GM18499 (cell line): ENCODE results near the gene RNF180.
"Not testable (repeated sequence)": the region's sequence is repeated elsewhere in the genome, so short reads cannot be mapped to it uniquely, and the experiment has no call there.

Experiments used
- ATAC-seq: cut with Tn5 transposase; IDR thresholded peaks from one replicate; pipeline ENCODE4 v1.9.1; 2021; ENCODE audit warnings: moderate number of reproducible peaks; ENCODE audit not compliant: insufficient read depth, unreplicated experiment

RNF180 gene

DNA sequence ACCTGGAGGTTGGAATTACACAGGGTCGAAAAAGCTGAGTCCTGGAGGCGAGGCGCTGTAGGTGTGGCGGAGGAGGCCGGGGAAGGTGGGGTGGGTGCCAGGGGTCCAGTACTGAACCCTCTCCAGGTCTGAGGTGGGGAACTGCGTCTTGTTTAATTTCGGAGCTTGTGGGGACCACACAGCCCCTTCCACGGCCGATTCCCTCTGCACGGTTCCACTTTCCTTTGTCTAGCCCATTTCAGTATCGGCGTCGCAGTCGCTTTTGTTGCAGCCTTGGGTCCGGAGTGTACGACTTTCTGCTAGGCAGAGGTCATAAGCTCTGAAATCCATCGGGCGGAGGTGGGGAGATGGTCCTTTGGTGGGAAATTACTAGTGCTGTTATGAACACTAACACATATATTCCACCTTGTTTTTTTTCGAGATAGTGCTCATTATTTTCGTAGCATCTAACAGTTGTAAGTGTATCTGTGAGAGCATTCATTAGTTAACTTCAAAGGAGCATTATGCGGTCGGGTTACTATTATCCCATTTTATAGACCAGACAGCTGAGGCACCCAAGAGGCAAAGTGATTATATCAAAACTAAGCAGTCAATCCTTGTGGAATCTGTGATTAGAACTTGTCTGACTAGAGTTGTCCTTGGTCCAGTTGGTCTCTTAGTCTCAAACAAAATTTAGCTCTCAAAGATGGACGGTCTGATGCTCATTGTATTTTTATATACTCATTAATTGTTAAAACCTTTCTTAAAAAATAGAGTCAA lies 737 bp downstream of the RNF180 start:
- ATAC-seq = no peak

DNA sequence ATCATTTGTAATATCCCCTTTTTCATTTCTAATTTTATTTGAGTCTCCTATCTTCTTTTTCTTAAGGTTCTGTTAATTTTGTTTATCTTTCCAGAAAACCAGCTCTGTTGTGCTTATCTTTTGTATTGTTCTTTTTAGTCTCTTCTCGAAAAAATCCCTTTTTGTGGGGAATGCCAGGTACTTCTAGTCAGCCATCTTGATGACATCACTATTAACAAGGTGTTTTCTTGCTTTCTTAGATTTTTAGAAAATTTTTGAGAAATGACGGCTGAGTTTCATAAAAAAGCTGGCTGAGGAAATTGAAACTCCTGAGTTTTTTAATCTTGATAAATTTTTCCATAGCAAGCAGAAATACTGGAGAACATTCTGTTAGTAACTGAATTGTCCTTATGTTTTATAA lies 10.7 kb downstream of the RNF180 start:
- ATAC-seq = no peak

DNA sequence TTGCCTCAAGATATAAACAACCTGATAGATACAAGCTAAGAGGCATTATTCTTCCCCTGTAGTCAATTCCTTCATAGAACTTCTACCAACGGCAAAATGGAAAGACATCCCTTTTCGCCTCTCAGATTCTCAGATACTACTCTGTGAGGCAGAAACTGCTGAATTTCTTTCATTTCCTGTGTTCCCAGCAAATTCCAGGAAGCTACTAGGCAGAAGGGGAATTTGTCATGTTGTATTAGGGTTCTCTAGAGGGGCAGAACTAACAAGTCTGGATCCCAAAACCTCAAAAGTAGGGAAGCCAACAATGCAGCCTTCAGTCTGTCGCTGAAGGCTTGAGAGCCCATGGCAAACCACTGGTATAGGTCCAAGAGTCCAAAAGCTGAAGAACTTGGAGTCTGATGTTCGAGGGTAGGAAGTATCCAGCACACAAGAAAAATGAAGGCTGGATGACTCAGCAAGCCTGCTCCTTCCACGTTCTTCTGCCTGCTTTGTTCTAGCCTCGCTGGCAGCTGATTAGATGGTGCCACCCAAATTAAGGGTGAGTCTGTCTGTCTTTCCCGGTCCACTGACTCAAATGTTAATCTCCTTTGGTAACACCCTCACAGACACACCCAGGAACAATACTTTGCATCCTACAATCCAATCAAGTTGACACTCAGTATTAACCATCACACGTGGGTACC lies 15.2 kb downstream of the RNF180 start:
- no peak for ATAC-seq

- no peak for ATAC-seq
Observed at GRCh38 chr5:64181440-64181839, 15.8 kb downstream of the RNF180 start.

- no peak for ATAC-seq
Observed at GRCh38 chr5:64183956-64184355, 18.3 kb downstream of the RNF180 start.

- no peak for ATAC-seq
Observed at GRCh38 chr5:64184832-64185231, 19.2 kb downstream of the RNF180 start.

- ATAC-seq = no peak
Observed at GRCh38 chr5:64188776-64189175, 23.1 kb downstream of the RNF180 start.

DNA sequence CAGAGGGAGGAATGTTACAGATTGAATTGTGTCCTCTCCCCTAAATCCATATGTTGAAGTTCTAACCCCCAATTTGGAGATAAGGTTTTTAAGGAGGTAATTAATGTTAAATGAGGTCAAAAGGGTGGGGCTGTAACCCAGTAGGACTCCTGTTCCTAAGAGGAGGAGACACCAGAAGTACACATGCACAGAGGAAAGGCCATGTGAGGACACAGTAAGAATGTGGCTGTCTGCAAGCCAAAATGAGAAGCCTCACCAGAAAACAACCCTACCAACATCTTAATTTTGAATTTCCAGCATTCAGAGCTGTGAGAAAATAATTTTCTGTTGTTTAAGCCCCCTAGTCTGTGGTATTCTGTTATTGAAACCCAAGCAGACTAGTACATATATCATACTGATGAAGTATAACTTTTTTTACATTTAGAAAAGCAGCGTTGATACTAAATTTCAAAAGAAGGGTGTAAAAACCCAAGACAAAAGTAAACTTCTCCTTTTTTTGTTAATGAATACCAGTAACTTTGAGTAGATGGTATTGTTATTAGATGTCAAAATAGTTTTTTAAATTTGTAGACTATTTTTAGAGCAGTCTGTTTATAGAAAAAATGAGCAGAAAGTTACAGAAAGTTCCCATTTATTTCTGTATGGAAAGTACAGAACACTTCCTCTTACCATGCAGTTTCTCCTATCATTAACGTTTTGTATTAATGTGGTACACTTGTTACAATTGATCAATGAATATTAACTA lies 25.1 kb downstream of the RNF180 start:
- no peak for ATAC-seq

GRCh38 chr5:64195981-64196380 lies 30.3 kb downstream of the RNF180 start:
- ATAC-seq = no peak

GRCh38 chr5:64199425-64199824 lies 33.8 kb downstream of the RNF180 start:
- no peak for ATAC-seq

DNA sequence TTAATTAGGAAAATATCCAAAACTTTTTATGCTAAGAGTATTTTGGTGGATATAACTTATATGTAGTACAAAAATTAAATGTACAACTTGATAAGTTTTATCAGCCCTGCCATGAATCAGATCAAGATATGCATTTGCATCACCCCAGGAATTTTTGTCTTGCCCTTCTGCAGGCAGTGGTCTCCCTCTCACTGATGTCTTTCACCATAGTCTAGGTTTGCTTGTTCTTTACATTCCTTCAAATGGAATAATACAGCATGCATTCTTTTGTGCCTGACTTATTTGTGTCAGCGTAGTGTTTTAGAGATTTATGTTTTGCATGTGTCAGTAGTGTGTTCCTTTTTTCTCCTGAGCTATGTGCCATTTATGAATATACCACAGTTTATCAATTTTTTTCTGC lies 36.4 kb downstream of the RNF180 start:
- no peak for ATAC-seq

DNA sequence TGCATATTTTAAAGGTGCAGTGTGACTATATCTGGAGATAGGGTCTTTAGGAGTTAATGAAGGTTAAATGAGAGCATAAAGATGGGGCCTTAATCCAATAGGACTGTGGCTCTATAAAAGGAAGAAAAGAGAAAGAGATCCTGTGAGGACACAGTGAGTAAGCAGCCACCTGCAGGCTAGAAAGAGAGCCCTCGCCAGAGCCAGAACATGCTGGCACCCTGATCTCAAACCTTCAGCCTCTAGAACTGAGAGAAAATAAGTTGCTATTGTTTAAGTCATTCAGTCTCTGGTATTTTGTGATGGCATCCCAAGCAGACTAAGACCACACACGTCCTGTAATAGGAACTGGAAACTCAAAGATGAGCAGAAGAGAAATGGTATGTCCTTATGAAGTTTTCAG lies 41.0 kb downstream of the RNF180 start:
- ATAC-seq = no peak

DNA sequence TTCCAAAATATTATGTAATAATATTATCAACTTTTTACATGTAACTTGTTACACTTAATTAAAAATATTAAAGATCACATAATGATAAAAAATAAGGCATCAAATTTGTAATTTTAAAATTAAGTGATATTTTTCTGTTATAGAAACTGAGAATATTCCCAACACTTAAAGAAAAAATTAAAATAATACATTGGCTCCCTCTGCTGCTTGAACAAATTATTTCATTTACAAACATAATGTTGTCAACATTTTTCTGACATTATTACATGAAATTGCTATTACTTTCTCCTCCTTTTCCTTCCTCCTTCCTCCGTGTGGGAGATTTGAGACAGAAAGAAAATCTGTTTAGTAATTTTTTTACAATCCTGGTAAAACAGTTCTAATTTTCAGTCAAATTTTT lies 42.3 kb downstream of the RNF180 start:
- ATAC-seq = no peak

DNA sequence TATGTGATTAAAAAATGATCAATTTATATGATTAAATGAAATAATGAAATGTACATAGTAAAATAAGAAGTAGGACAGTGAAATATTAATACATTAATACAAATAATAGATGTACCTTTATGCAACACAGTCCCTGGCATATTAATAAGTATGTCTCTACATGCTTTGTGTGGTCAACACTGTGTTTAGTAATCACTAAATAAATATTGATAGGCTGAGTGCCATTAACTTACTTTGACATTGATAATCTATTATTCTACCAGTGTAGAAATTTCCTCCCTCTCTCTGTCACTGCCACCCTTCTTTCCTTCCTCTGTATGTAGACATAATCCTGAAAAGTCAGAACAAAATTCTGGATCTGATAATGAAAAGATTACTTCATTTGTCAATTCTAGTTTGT lies 43.7 kb downstream of the RNF180 start:
- ATAC-seq = no peak

GRCh38 chr5:64210866-64211265 lies 45.2 kb downstream of the RNF180 start:
- no peak for ATAC-seq

DNA sequence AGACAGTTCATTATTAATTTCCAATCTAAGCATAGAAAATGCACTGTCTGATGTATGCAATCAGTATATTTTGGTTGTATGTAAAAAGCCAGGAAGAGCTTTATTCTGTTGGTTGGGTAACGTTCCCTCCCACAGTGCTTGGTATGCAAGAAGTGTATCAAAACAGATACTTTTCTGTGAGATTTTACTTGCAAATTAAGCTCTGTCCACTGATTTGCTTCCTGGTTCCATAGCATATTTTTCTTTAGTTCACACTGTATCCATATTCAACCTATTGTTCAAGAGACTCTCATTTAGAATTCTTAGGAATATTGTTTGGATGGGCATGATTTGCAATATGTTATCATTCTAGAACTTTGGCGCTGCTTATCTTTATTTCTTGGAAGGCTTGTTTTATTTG lies 47.4 kb downstream of the RNF180 start:
- no peak for ATAC-seq

- ATAC-seq = no peak
Observed at GRCh38 chr5:64213531-64213930, 47.9 kb downstream of the RNF180 start.

GRCh38 chr5:64214132-64214531 lies 48.5 kb downstream of the RNF180 start:
- no peak for ATAC-seq

GRCh38 chr5:64221911-64222310 lies 56.3 kb downstream of the RNF180 start:
- no peak for ATAC-seq

DNA sequence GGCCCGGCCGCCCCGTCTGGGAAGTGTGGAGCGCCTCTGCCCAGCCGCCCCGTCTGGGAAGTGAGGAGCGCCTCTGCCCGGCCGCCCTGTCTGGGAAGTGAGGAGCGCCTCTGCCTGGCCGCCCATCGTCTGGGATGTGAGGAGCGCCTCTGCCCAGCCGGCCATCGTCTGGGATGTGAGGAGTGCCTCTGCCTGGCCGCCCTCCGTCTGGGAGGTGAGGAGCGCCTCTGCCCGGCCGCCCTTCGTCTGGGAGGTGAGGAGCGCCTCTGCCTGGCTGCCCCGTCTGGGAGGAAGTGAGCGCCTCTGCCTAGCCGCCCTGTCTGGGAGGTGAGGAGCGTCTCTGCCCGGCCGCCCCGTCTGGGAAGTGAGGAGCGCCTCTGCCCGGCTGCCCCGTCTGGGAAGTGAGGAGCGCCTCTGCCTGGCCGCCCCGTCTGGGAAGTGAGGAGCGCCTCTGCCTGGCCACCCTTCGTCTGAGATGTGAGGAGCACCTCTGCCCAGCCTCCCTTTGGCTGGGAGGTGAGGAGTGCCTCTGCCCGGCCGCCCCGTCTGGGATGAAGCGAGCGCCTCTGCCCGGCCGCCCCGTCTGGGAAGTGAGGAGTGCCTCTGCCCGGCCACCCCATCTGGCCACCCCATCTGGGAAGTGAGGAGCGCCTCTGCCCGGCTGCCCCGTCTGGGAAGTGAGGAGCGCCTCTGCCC lies 59.8 kb downstream of the RNF180 start:
- not testable (repeated sequence) for ATAC-seq

DNA sequence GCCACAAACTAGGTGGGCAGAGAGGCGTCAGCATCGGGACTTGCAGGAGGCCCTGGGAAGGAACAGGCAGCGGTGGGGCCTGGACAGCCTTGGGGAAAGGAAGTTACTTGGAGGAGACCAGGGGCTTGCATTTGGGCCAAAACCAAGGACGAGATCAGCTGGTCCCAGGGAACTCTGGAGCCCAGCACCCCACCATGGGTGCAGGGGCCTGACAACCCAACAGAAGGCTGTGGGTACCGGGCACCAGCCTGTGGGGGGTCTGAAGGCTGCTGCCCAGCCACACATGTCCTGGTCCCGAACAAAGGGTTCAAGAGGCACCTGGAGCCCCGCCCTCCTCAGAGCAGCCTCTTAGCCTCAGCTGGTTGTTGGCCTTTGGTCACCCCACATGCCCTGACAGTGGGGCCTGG lies 61.5 kb downstream of the RNF180 start:
- not testable (repeated sequence) for ATAC-seq
